ENCODE data around the gene AVPR2.

AVPR2 gene

DNA sequence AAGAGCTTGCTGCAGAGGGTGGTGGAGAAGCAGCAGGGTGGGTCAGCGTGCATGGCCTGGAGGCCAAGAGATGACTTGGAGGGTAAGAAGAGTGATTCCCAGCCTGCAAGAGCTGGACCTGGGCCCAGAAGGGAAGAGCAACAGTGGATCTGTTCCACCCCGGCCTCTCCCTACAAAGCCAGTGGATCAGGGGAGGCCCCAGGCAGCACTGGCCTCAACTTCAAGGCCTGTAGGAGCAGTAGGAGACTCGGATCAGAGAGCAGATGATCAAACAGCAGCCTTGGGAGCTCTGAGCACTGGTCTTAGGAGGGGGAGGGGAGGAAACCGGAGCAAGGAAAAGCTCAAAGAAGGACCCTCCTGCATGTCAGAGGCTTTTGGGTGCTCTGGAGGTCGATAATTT is 26.1 kb upstream of the AVPR2 start:
- TF ChIP-seq, protein P1, sequence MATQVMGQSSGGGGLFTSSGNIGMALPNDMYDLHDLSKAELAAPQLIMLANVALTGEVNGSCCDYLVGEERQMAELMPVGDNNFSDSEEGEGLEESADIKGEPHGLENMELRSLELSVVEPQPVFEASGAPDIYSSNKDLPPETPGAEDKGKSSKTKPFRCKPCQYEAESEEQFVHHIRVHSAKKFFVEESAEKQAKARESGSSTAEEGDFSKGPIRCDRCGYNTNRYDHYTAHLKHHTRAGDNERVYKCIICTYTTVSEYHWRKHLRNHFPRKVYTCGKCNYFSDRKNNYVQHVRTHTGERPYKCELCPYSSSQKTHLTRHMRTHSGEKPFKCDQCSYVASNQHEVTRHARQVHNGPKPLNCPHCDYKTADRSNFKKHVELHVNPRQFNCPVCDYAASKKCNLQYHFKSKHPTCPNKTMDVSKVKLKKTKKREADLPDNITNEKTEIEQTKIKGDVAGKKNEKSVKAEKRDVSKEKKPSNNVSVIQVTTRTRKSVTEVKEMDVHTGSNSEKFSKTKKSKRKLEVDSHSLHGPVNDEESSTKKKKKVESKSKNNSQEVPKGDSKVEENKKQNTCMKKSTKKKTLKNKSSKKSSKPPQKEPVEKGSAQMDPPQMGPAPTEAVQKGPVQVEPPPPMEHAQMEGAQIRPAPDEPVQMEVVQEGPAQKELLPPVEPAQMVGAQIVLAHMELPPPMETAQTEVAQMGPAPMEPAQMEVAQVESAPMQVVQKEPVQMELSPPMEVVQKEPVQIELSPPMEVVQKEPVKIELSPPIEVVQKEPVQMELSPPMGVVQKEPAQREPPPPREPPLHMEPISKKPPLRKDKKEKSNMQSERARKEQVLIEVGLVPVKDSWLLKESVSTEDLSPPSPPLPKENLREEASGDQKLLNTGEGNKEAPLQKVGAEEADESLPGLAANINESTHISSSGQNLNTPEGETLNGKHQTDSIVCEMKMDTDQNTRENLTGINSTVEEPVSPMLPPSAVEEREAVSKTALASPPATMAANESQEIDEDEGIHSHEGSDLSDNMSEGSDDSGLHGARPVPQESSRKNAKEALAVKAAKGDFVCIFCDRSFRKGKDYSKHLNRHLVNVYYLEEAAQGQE (IDR thresholded peaks at IDR 0.05; ENCODE audit: insufficient read depth in 1 of 2, low read depth in 2 of 2, low read length in 2 of 2): no peak
- no peak for TF ChIP-seq SIN3A (IDR thresholded peaks at IDR 0.05; ENCODE audit: borderline replicate concordance, insufficient read depth, low read length)
- TF ChIP-seq POLR2AphosphoS5 (IDR thresholded peaks at IDR 0.05; ENCODE audit: low read depth, low read length): no peak
- no peak for TF ChIP-seq FOXP2 (optimal IDR thresholded peaks at IDR 0.05; ENCODE audit: borderline replicate concordance, extremely low read depth, extremely low read length, insufficient read depth)
- no peak for TF ChIP-seq TAF1 (IDR thresholded peaks at IDR 0.05; ENCODE audit: borderline replicate concordance, insufficient read depth, low read length)

DNA sequence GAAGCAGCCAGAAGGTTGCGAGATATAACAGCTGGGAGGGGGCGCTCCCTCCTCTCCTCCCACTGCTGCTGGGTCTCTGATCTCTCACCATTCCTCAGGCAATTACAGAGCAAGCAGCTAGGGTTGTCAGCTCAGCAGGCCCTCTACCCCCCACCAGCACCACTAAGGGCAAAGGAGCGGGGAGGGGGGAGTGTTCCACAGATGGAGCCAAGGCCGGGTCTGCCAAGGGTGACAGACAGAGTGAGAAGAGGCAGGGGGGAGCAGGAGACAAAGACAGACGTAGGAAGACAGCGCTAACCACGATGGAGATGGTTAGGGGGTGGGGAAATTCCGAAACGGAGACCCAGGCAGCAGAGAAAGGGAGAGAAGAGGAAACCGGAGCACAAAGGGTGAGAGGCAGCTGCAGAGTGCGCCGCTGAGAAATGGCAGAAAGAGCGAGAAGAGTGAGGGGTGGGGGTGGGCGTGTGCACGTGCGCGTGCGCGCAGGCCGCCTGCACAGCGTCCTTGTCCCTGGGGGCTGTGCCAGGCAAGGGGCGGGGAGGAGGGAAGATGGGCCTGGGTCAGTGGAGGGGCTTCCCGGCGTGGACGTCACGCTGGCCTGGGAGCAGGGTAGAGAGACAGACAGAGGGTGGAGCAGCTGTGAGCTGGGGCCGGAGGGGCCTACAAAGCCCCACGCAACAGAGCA is 25.4 kb upstream of the AVPR2 start:
- no peak for TF ChIP-seq FOXP2 (optimal IDR thresholded peaks at IDR 0.05; ENCODE audit: borderline replicate concordance, extremely low read depth, extremely low read length, insufficient read depth)
- TF ChIP-seq, protein P1 (IDR thresholded peaks at IDR 0.05; ENCODE audit: insufficient read depth in 1 of 2, low read depth in 2 of 2, low read length in 2 of 2): no peak
- no peak for TF ChIP-seq TAF1 (IDR thresholded peaks at IDR 0.05; ENCODE audit: borderline replicate concordance, insufficient read depth, low read length)
- no peak for TF ChIP-seq SIN3A (IDR thresholded peaks at IDR 0.05; ENCODE audit: borderline replicate concordance, insufficient read depth, low read length)
- no peak for TF ChIP-seq POLR2AphosphoS5 (IDR thresholded peaks at IDR 0.05; ENCODE audit: low read depth, low read length)

DNA sequence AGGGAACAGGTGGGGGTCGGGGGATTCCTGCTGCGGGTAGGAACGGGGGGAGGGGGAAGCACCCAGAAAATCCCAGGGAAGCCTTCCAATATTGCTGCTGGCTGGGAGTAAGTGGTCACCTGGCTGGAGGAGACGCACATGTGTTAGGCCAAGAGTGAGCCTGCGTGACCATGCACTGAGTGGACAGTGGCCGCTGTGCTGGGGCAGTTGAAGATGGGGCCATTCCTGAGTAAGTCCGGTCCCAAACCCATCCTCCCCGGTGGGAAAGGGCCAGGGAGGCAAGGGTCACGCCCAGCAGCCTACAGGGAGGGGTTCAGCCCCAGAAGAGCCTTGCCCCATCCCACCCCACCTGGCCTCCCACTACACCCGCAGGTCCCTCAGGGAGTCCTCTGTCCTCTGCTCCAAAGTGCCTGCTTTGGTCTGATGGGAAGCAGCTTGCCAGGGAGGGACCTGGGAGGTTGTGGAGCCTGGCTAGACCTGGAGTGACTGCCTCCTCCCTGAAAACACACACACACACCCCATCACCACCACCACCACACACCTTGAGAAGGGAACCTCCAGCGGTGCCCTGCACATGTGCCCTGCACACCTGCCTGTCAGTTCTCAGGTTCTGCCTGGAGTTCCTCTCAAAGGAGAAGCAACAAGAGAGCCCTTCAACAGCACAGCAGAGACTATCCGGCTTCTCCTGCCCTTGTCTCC is 24.6 kb upstream of the AVPR2 start:
- TF ChIP-seq, protein P1 (IDR thresholded peaks at IDR 0.05; ENCODE audit: insufficient read depth in 1 of 2, low read depth in 2 of 2, low read length in 2 of 2): no peak
- TF ChIP-seq TAF1 (IDR thresholded peaks at IDR 0.05; ENCODE audit: borderline replicate concordance, insufficient read depth, low read length) (no peak), SIN3A (IDR thresholded peaks at IDR 0.05; ENCODE audit: borderline replicate concordance, insufficient read depth, low read length) (no peak), POLR2AphosphoS5 (IDR thresholded peaks at IDR 0.05; ENCODE audit: low read depth, low read length) (no peak), FOXP2 (optimal IDR thresholded peaks at IDR 0.05; ENCODE audit: borderline replicate concordance, extremely low read depth, extremely low read length, insufficient read depth) (no peak)

DNA sequence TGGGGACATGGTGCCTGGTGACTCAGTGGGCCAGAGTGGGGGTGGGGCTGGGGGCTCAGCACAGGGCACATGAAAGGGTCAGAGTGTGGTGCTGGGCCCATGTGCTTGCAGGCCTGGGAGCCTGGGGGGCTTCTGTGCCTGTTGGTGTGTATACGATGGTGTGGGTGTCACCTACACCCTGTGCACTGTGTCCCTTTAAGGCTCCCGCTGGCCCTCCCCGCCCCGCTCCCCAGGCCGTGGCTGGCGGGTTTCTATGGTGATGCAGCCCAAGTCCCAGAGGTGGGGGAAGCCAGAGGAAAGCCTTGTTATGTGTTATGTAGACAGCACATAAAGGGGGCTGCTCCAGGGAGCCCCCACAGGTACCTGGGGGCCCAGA is 24.0 kb upstream of the AVPR2 start:
- TF ChIP-seq, protein P1 (IDR thresholded peaks at IDR 0.05; ENCODE audit: insufficient read depth in 1 of 2, low read depth in 2 of 2, low read length in 2 of 2): no peak
- TF ChIP-seq FOXP2 (optimal IDR thresholded peaks at IDR 0.05; ENCODE audit: borderline replicate concordance, extremely low read depth, extremely low read length, insufficient read depth): no peak
